GM12878 (cell line): Measurements from ENCODE around the gene RBAK. TPM values are rescaled to one million over a fixed set of nuclear protein-coding genes. Genes with fewer than 3 reads are reported as not detected.
"Not testable (repeated sequence)": the region's sequence is repeated elsewhere in the genome, so short reads cannot be mapped to it uniquely, and the experiment has no call there.

Experiments used
- ATAC-seq: fragments of 200-7000 bp; cut with Tn5 transposase; 3 replicates; pipeline ENCODE4 v1.9.1; 2020; ENCODE audit warnings: mild to moderate bottlenecking, moderate library complexity
- BruUV-seq: library from RNA; stranded (reverse); fragments of 400-500 nt; replicated peaks from 2 replicates; lab custom pipeline; 2021; lab: Mats Ljungman, UMichigan
- CTCF ChIA-PET: fragments of 300-600 bp; sonication (Branson Sonifier 250); formaldehyde crosslinking; extraction: SDS; loops from one replicate; lab custom pipeline; 2021; ENCODE audit warnings: inconsistent platforms; lab: Yijun Ruan, JAX
- POLR2A ChIA-PET: fragments of 350-600 bp; formaldehyde crosslinking; extraction: SDS; loops from one replicate; lab custom pipeline; 2021; ENCODE audit warnings: inconsistent platforms; lab: Charles Lee
- RAD21 ChIA-PET: fragments of 300-600 bp; sonication (Branson Sonifier 250); formaldehyde crosslinking; loops from one replicate; lab custom pipeline; 2023; ENCODE audit warnings: antibody characterized with exemption; ENCODE audit not compliant: unreplicated experiment; lab: Charles Lee
- SMC1A ChIA-PET: fragments of 300-600 bp; sonication (Branson Sonifier 250); formaldehyde crosslinking; loops from one replicate; lab custom pipeline; 2023; ENCODE audit not compliant: unreplicated experiment, uncharacterized antibody; lab: Charles Lee
- DNase-seq: peaks from one replicate; pipeline ENCODE4 v3.0.0-alpha.2; 2011; ENCODE audit warnings: low read depth, low spot score
- FAIRE-seq: peaks from 3 replicates; lab custom pipeline; 2011; peaks lifted over from hg19 to GRCh38; lab: Jason Lieb, UNC
- H2AFZ ChIP-seq: 2 replicates; pipeline ENCODE4 v1.6.0; 2011; ENCODE audit warnings: low read depth, low read length, control low read depth; ENCODE audit not compliant: control insufficient read depth
- H3K27ac ChIP-seq: 2 replicates; pipeline ENCODE4 v1.5.1; 2011; ENCODE audit warnings: control low read depth; ENCODE audit not compliant: control insufficient read depth, insufficient read depth
- H3K27me3 ChIP-seq, 2 experiments: replicated peaks in 1 of 2; 2 replicates each; pipeline versions ENCODE4 v1.6.0 to v1.6.1; 2011; ENCODE audit warnings: low read length in 1 of 2; ENCODE audit not compliant: control insufficient read depth in 2 of 2, insufficient read depth in 2 of 2
- H3K36me3 ChIP-seq, 2 experiments: 2 replicates each; pipeline ENCODE4 v1.5.1; 2011; ENCODE audit warnings: low read length in 1 of 2; ENCODE audit not compliant: control insufficient read depth in 2 of 2, insufficient read depth in 2 of 2
- H3K4me1 ChIP-seq: 2 replicates; pipeline ENCODE4 v1.6.1; 2011; ENCODE audit warnings: mild to moderate bottlenecking, low read length, moderate library complexity, mixed read lengths; ENCODE audit not compliant: control insufficient read depth, insufficient read depth
- H3K4me2 ChIP-seq: 2 replicates; pipeline ENCODE4 v1.6.0; 2011; ENCODE audit warnings: control low read depth; ENCODE audit not compliant: control insufficient read depth, insufficient read depth
- H3K4me3 ChIP-seq: fragments of 200-600 bp; sonication (generic); 2 replicates; pipeline ENCODE4 v1.5.1; 2016
- H3K79me2 ChIP-seq: 2 replicates; pipeline ENCODE4 v1.6.0; 2011; ENCODE audit warnings: low read length; ENCODE audit not compliant: control insufficient read depth, insufficient read depth
- H3K9ac ChIP-seq: 2 replicates; pipeline ENCODE4 v1.8.0; 2011; ENCODE audit warnings: low read length, control low read depth, mixed read lengths; ENCODE audit not compliant: control insufficient read depth, insufficient read depth
- H3K9me3 ChIP-seq: replicated peaks from 3 replicates; pipeline ENCODE4 v1.5.1; 2011; ENCODE audit warnings: mild to moderate bottlenecking, low read length; ENCODE audit not compliant: control insufficient read depth, insufficient read depth
- H4K20me1 ChIP-seq: 2 replicates; pipeline ENCODE4 v1.6.0; 2011; ENCODE audit not compliant: control insufficient read depth, insufficient read depth
- ASH2L ChIP-seq: fragments of 300-600, 200-600 bp; sonication (generic); IDR thresholded peaks from 2 replicates; pipeline ENCODE4 v1.6.1; 2017; ENCODE audit warnings: low read depth, mild to moderate bottlenecking, borderline replicate concordance
- BRCA1 ChIP-seq: IDR thresholded peaks from 2 replicates; pipeline ENCODE4 v1.6.1; 2011; ENCODE audit warnings: low read depth, low read length, improper control_type of control experiment
- CBFB ChIP-seq: IDR thresholded peaks from 2 replicates; pipeline ENCODE4 v1.6.1; 2016; ENCODE audit warnings: antibody characterized with exemption, low read depth
- E2F4 ChIP-seq: IDR thresholded peaks from 2 replicates; pipeline ENCODE4 v1.6.1; 2012; ENCODE audit warnings: low read depth, low read length, improper control_type of control experiment
- EGR1 ChIP-seq, 2 experiments: IDR thresholded peaks; 1 replicate in 1 of 2; 2 replicates in 1 of 2; pipeline ENCODE4 v1.6.1; 2011 to 2012; ENCODE audit warnings: low read depth in 2 of 2, low read length in 2 of 2, borderline replicate concordance in 1 of 2, mild to moderate bottlenecking in 1 of 2, moderate library complexity in 1 of 2
- POLR2AphosphoS5 ChIP-seq: IDR thresholded peaks from 2 replicates; pipeline ENCODE4 v1.6.1; 2011; ENCODE audit warnings: mild to moderate bottlenecking, low read length, inconsistent platforms
- PRDM15 ChIP-seq: fragments of 450-650 bp; formaldehyde crosslinking; IDR thresholded peaks from 2 replicates; pipeline ENCODE4 v1.4.0; 2020; ENCODE audit warnings: mild to moderate bottlenecking, moderate library complexity
- SUZ12 ChIP-seq: fragments of 200-600 bp; sonication (generic); IDR thresholded peaks from one replicate; pipeline ENCODE4 v1.6.1; 2018; ENCODE audit warnings: antibody characterized with exemption, mild to moderate bottlenecking; ENCODE audit not compliant: unreplicated experiment
- TCF3 ChIP-seq: IDR thresholded peaks from 2 replicates; pipeline ENCODE4 v1.6.1; 2012; ENCODE audit warnings: low read depth, mild to moderate bottlenecking, low read length, borderline replicate concordance; ENCODE audit not compliant: insufficient read depth
- ZNF217 ChIP-seq: fragments of 450-650 bp; IDR thresholded peaks from 2 replicates; pipeline ENCODE4 v1.6.1; 2017; ENCODE audit warnings: antibody characterized with exemption, mild to moderate bottlenecking
- WGBS: methylation state at CpG from one replicate; pipeline ENCODE4 v1.1.6; 2016; ENCODE audit warnings: low lambda C conversion rate; ENCODE audit not compliant: insufficient replicate concordance, insufficient coverage; ENCODE audit errors: missing lambda C conversion rate; 5-methylcytosine and 5-hydroxymethylcytosine counted together
- in situ Hi-C: fragments of 300-500 bp; cut with MboI; formaldehyde crosslinking; loops from 9 replicates; pipeline ENCODE4 v1.14.3; 2018; ENCODE audit warnings: mixed read lengths
- intact Hi-C: fragments of 100-400 bp; cut with micrococcal nuclease; formaldehyde crosslinking; loops from one replicate; pipeline ENCODE4 v1.14.2; 2022; ENCODE audit not compliant: unreplicated experiment
- polyA plus RNA-seq, 11 experiments: library from polyadenylated mRNA; depleted of rRNA in 4 of 11; unstranded in 6 of 11; stranded (reverse) in 5 of 11; fragments of >200 nt; fragmentation: Nextera tagmentation in 4 of 11; fragmentation: Illumina TruSeq in 1 of 11; extraction: Ambion mirVana in 4 of 11; extraction: Trizol in 1 of 11; gene quantifications; 1 replicate in 1 of 11; 2 replicates in 10 of 11; pipeline versions ENCODE4 v1.2.1 to v1.2.3, GENCODE V29; 2011 to 2016; ENCODE audit warnings: inconsistent platforms in 2 of 11, missing spikeins in 2 of 11, low read depth in 1 of 11
- total RNA-seq, 4 experiments: library from RNA; depleted of rRNA in 3 of 4; stranded (reverse); fragments of >200 nt in 3 of 4; fragmentation: Illumina TruSeq in 1 of 4; extraction: Trizol in 1 of 4; gene quantifications; 2 replicates each; pipeline versions ENCODE4 v1.2.1 to v1.2.3, GENCODE V29; 2013 to 2021

RBAK gene
- total and polyA plus RNA-seq, 10 of the 15 experiments (the other 5 are each of a cell fraction or from before 2014, with no cell fraction given), result 1.9 to 10.2 (median 5.9) TPM

GRCh38 chr7:5088228-5088833 lies 42.7 kb downstream of the RBAK start:
- intact Hi-C loops (loop anchor here (5.0 to 10.0 kb wide), 2 partner anchors 241 to 1884 kb away; no protein-coding TSS in a partner anchor), in situ Hi-C loops (loop anchor here (5.0 to 25.0 kb wide), 2 partner anchors 256 to 476 kb away; no protein-coding TSS in a partner anchor)
- H3K4me1 ChIP-seq, H3K79me2 ChIP-seq, FAIRE-seq, H3K9me3 ChIP-seq, H3K9ac ChIP-seq, H3K27ac ChIP-seq, ATAC-seq, BruUV-seq, DNase-seq, H3K4me3 ChIP-seq, H2AFZ ChIP-seq, H3K27me3 ChIP-seq, H3K4me2 ChIP-seq, H4K20me1 ChIP-seq, H3K36me3 ChIP-seq: not testable (repeated sequence)
- 49% methylated on average over 8 of the region's 12 CpGs for WGBS
- ChIA-PET CTCF (interaction anchor here (0.6 to 4.9 kb wide), 8 partner anchors 9 to 259 kb away, joined by 3 to 38 read pairs (median 4); no protein-coding TSS in a partner anchor), SMC1A (interaction anchor here (1.6 to 3.1 kb wide), 2 partner anchors 259 to 291 kb away, joined by 3 to 8 read pairs; no protein-coding TSS in a partner anchor), POLR2A (interaction anchor here (0.6 kb wide), 2 partner anchors 405 to 935 kb away, joined by 4 to 5 read pairs; no protein-coding TSS in a partner anchor), RAD21 (interaction anchor here (0.6 to 1.6 kb wide), 3 partner anchors 257 to 297 kb away, joined by 3 to 4 read pairs (median 4); no protein-coding TSS in a partner anchor)

GRCh38 chr7:5088906-5089305 lies 43.2 kb downstream of the RBAK start:
- SMC1A ChIA-PET, result interaction anchor here (1.6 kb wide), 1 partner anchor 291 kb away, joined by 3 read pairs; no protein-coding TSS in a partner anchor
- 64% methylated on average over 8 of the region's 8 CpGs for WGBS
- RAD21 ChIA-PET, result interaction anchor here (0.6 to 1.6 kb wide), 3 partner anchors 258 to 297 kb away, joined by 3 to 4 read pairs (median 4); no protein-coding TSS in a partner anchor
- peaks cover 2% of the 10 kb centered on the region; the same call in 2 of the 3 replicates for H3K9me3 ChIP-seq
- H3K4me2 ChIP-seq, result no peak overlapping the region
- no peaks in the 10 kb centered on the region for H4K20me1 ChIP-seq
- no TSS peak for BruUV-seq
- POLR2A ChIA-PET, result no interaction called here
- H3K79me2 ChIP-seq, result no peaks in the 10 kb centered on the region
- FAIRE-seq (no peak), ATAC-seq (no peak), DNase-seq (no peak)
- H3K4me3 ChIP-seq, result no peak overlapping the region
- TF ChIP-seq BRCA1, result no peak
- no peak for TF ChIP-seq POLR2AphosphoS5
- no peak for TF ChIP-seq SUZ12
- no peak for TF ChIP-seq ZNF217
- no peak for TF ChIP-seq E2F4
- TF ChIP-seq PRDM15, result no peak
- no peak for TF ChIP-seq CBFB
- no peak for TF ChIP-seq ASH2L
- TF ChIP-seq EGR1 (IDR thresholded peaks at IDR 0.05; ENCODE audit: borderline replicate concordance in 1 of 2, low read depth in 2 of 2, low read length in 2 of 2), result no peak
- no peak for TF ChIP-seq TCF3
- H3K36me3 ChIP-seq, result no peaks in the 10 kb centered on the region
- intact Hi-C loops (loop anchor here (5.0 to 10.0 kb wide), 2 partner anchors 242 to 1884 kb away; no protein-coding TSS in a partner anchor), in situ Hi-C loops (loop anchor here (5.0 to 25.0 kb wide), 2 partner anchors 257 to 477 kb away; no protein-coding TSS in a partner anchor)
- H2AFZ ChIP-seq, result no peak overlapping the region
- CTCF ChIA-PET, result interaction anchor here (0.6 to 3.1 kb wide), 6 partner anchors 10 to 260 kb away, joined by 3 to 12 read pairs (median 4); no protein-coding TSS in a partner anchor
- H3K9ac ChIP-seq, result no peak overlapping the region
- H3K27me3 ChIP-seq, result no peaks in the 10 kb centered on the region
- H3K27ac ChIP-seq, result no peak overlapping the region
- H3K4me1 ChIP-seq, result no peaks in the 10 kb centered on the region
